NCI-H748 (cell line): ENCODE results near the gene ADARB1.

Experiments
- DNase-seq: peaks from one replicate; lab custom pipeline; 2025; ENCODE audit not compliant: unreplicated experiment; lab: John Stamatoyannopoulos, UW

The ADARB1 gene

GRCh38 chr21:45039317-45040156, 34.8 kb upstream of the ADARB1 start:
- DNase-seq = no peak

DNA sequence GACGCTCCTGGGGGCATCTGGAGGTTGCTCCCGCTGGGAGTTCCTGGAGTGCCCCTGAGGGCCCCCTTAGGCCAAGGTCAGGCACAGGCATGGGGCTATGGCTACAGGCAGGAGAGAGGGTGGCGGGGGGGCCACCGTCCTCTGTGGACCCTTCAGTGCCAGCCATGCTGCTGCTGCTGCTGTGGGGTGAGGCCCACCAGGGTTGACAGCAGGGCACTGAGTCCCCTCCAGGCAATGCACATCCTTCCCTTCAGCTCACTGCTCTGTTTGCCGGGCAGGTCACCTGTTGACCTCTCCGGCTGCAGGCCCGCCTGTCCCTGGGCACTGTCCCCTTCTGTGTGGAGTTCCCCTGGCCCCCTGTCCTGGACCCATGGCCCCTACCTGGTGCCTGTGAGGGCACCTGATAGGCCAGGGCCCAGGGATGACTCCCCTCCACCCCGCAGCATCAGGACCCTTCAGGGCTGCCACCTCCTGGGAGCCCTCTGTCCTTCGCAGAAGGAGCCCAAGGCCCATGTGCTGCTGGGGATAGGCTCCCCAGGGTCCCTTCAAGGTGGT, 34.1 kb upstream of the ADARB1 start:
- DNase-seq = no peak

- DNase-seq = no peak
These were observed 33.6 kb upstream of the ADARB1 start for GRCh38 chr21:45040739-45041138.

DNA sequence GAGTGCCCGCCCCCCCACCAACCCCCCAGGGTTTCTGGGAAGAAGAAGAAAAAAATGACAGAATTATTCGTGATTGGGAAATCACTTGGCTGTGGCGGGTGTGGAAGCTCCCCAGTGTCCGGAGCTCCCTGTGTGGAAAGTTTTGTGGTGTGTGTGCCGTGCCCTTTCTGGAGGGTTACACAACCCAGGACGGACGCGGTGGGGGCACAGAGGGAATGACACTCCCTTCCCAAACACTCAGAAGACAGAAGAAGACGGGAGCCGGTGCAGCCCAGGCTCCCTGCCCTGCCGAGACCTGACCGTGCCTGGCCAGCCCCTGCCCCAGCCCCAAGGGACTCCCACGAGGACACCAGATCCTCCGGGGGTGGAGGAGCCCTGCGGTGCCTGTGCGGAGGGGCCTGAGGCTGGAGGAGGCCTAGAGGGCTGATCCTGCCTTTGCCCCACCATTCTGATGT, 33.0 kb upstream of the ADARB1 start:
- DNase-seq = no peak

GRCh38 chr21:45041984-45042663, 32.3 kb upstream of the ADARB1 start:
- DNase-seq = no peak

DNA sequence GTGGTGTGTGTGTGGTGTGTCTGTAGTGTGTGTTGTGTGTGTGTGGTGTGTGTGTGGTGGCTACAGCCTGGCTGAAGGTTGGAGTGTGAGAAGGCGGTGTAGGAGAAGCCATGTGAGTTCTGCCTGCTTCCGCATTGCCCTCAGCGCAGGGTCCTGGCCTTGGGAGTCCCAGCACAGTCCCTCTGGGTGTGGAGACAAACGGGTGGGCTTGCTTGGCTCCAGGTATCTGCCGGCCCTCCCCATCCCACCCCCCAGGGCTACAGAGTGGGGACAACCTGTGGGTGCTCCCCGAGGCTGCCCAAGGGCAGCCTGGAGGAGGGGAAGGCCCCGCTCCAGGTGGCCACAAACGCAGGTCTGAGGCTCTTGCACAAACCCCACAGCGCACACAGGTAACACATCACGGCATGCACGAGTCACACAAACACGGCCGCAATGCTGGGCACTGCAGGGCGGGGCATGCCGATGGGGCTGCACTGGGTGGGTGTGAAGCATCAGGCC, 31.7 kb upstream of the ADARB1 start:
- DNase-seq = no peak

GRCh38 chr21:45043541-45044020, 30.8 kb upstream of the ADARB1 start:
- no peak for DNase-seq

DNA sequence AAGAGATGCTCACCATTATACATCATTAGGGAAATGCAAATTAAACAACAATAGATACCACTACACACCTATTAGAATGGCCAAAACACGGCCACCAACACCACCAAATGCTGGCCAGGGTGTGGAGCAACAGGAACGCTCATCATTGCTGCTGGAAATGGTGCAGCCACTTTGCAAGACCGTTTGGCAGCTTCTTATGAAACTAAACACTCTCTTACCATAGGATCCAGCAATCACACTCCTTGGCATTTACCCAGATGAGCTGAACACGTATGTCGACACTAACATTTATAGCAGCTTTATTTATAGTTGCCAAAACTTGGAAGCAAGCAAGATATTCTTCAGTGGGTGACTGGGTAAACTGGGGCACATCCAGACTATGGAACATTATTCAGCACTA, 28.9 kb upstream of the ADARB1 start:
- no peak for DNase-seq

- no peak for DNase-seq
These were observed 27.1 kb upstream of the ADARB1 start for GRCh38 chr21:45047257-45047656.

DNA sequence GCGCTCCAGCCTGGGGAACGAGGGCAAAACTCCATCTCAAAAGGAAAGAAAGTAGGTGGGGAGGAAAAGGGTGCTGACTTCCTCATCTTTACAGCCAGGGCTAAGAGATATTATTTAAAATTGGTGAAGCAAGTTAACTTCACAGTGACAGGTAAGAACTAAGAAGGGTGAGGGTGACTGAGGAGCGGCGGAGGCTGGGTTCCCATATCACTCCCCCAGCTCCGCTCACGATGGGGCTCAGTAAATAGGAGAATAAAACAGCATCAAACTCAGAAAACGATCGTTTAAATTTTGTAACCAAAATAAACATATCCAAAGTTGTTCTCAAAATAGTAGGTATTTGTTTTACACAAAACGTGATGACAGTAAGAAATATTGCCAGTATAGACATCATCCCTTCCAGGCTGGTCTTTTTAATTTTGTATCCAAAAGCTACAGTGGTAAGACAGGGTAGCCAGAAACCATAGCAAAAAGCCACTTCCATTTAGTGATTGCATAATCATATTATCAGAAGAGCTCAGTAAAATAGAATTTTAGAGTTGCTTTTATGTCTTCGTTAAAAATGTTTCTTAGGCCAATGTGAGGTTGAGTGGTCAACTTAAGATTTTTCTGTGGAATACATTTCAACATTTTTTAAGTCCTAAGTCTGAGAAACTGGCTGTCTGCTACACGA, 26.2 kb upstream of the ADARB1 start:
- DNase-seq = no peak

GRCh38 chr21:45048968-45049367, 25.4 kb upstream of the ADARB1 start:
- no peak for DNase-seq

GRCh38 chr21:45049714-45050344, 24.6 kb upstream of the ADARB1 start:
- no peak for DNase-seq

DNA sequence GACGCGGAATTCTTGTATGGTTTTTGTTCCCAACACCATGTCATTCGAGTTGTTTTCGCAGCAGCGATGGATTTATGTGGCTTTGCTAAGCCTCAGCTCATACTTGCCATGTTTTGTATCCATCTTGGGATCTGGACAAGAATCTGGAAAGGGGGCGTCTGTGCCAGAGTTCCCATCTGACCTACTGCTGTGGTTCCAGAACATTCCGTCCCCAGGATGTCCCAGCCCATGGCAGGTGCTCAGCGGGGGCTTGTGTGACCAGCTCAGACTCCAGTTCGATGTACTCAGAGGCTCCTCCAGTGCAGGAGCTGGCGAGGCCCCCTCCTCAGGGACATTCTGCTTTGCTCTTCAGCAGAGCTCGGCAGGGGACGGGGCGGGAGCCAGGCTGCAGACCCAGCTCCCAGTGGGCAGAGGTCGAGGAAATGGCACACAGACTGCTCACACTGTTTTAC, 24.0 kb upstream of the ADARB1 start:
- DNase-seq = no peak

DNA sequence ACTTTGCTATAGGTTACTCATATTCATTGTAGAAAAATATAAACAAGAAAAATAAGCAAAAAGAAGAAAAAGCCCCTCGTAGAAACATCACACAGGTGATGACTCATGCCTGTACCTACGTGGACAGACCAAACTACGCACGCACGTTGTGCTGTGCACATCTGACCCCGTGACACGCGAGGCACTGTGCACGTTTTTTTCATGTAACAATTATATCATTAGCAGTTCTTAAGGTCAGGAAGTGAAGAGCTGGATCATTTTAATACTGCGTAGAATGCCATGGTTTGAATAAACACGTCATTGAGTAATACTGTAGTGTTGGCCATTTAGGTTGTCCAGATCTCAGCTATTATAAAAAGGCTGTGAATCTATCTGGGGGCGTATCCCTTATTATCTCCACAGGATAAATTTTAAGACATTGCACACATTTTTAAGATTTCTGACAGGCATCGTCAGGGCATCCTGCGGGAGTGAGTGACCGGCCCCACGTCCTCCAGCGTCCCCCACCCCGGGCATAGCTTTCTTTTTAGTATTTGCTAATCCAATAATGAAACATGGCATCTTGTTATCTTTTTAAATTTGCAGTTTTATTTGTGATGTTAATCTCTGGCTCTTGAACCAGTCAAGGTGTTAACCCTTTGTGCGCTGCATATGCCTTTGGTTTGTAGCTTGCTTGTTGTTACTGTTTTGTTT, 23.4 kb upstream of the ADARB1 start:
- DNase-seq = no peak

- DNase-seq = no peak
These were observed 22.6 kb upstream of the ADARB1 start for GRCh38 chr21:45051580-45052434.

- DNase-seq = no peak
These were observed 21.4 kb upstream of the ADARB1 start for GRCh38 chr21:45052960-45053359.

GRCh38 chr21:45053561-45054226, 20.7 kb upstream of the ADARB1 start:
- DNase-seq = no peak

GRCh38 chr21:45054227-45054926, 20.0 kb upstream of the ADARB1 start:
- no peak for DNase-seq
